IPS-NIHi11 (cell line): Measurements from ENCODE around the gene LPP.
"Not testable (repeated sequence)": the region's sequence is repeated elsewhere in the genome, so short reads cannot be mapped to it uniquely, and the experiment has no call there.

ENCODE experiments used
- DNase-seq: peaks from one replicate; pipeline ENCODE4 v3.0.0; 2012; ENCODE audit warnings: mixed read lengths, low spot score

Gene LPP

GRCh38 chr3:188636292-188636691 is 482.3 kb downstream of the LPP start:
- not testable (repeated sequence) for DNase-seq

GRCh38 chr3:188641076-188641475 is 487.1 kb downstream of the LPP start:
- no peak for DNase-seq

GRCh38 chr3:188643736-188644135 is 489.8 kb downstream of the LPP start:
- no peak for DNase-seq

- no peak for DNase-seq
These were observed 492.6 kb downstream of the LPP start for GRCh38 chr3:188646592-188646991.

GRCh38 chr3:188647237-188647636 is 493.3 kb downstream of the LPP start:
- DNase-seq, result no peak

GRCh38 chr3:188649521-188649920 is 495.6 kb downstream of the LPP start:
- no peak for DNase-seq

GRCh38 chr3:188656196-188656982 is 502.4 kb downstream of the LPP start:
- DNase-seq, result no peak

GRCh38 chr3:188658606-188659005 is 504.6 kb downstream of the LPP start:
- no peak for DNase-seq

- DNase-seq, result no peak
These were observed 505.6 kb downstream of the LPP start for GRCh38 chr3:188659449-188660090.

- DNase-seq, result no peak
These were observed 506.5 kb downstream of the LPP start for GRCh38 chr3:188660415-188660814.

- DNase-seq, result no peak
These were observed 507.8 kb downstream of the LPP start for GRCh38 chr3:188661806-188662205.

- DNase-seq, result no peak
These were observed 508.3 kb downstream of the LPP start for GRCh38 chr3:188662214-188662613.

GRCh38 chr3:188662795-188663194 is 508.8 kb downstream of the LPP start:
- DNase-seq, result no peak

GRCh38 chr3:188663839-188664238 is 509.9 kb downstream of the LPP start:
- DNase-seq, result no peak

- DNase-seq, result peak; percentile 46
These were observed 510.8 kb downstream of the LPP start for GRCh38 chr3:188664795-188665194.

GRCh38 chr3:188667926-188668325 is 514.0 kb downstream of the LPP start:
- DNase-seq, result no peak

- DNase-seq, result no peak
These were observed 516.5 kb downstream of the LPP start for GRCh38 chr3:188670446-188670845.

GRCh38 chr3:188671971-188672370 is 518.0 kb downstream of the LPP start:
- DNase-seq, result no peak

GRCh38 chr3:188672840-188673239 is 518.9 kb downstream of the LPP start:
- no peak for DNase-seq

- DNase-seq, result peak; percentile 28
These were observed 519.8 kb downstream of the LPP start for GRCh38 chr3:188673646-188674186.

GRCh38 chr3:188674595-188674994 is 520.6 kb downstream of the LPP start:
- no peak for DNase-seq

- DNase-seq, result no peak
These were observed 523.4 kb downstream of the LPP start for GRCh38 chr3:188677344-188677743.

- DNase-seq, result no peak
These were observed 526.2 kb downstream of the LPP start for GRCh38 chr3:188680189-188680588.
